Neuronal stem cell (in vitro differentiated cells): ENCODE measurements around the gene CCDC68.
A peak's percentile ranks its signal among the peaks of the same experiment; 100 is the strongest.

ENCODE experiments used
- DNase-seq: peaks from one replicate; pipeline ENCODE4 v3.0.0-alpha.2; 2013; ENCODE audit warnings: low spot score
- H2AFZ ChIP-seq: one replicate; pipeline ENCODE4 v1.6.1; 2013; ENCODE audit warnings: mild to moderate bottlenecking, low read length, inconsistent platforms
- H2AK5ac ChIP-seq: 2 replicates; pipeline ENCODE4 v1.6.1; 2013; ENCODE audit warnings: low read depth, mild to moderate bottlenecking, inconsistent platforms, low read length, moderate library complexity, mixed read lengths
- H2BK120ac ChIP-seq: 2 replicates; pipeline ENCODE4 v1.6.1; 2013; ENCODE audit warnings: low read depth, mild to moderate bottlenecking, inconsistent platforms, low read length, moderate library complexity, mixed read lengths
- H2BK12ac ChIP-seq: one replicate; pipeline ENCODE4 v1.6.1; 2013; ENCODE audit warnings: low read length, inconsistent platforms
- H2BK15ac ChIP-seq: 2 replicates; pipeline ENCODE4 v1.6.1; 2013; ENCODE audit warnings: mild to moderate bottlenecking, low read length, inconsistent platforms, mixed read lengths
- H2BK5ac ChIP-seq: one replicate; pipeline ENCODE4 v1.6.1; 2013; ENCODE audit warnings: inconsistent platforms, mild to moderate bottlenecking, low read length, moderate library complexity
- H3K14ac ChIP-seq: one replicate; pipeline ENCODE4 v1.6.1; 2013; ENCODE audit warnings: low read length, inconsistent platforms
- H3K18ac ChIP-seq: 2 replicates; pipeline ENCODE4 v1.6.1; 2013; ENCODE audit warnings: low read length, inconsistent platforms
- H3K23ac ChIP-seq: 2 replicates; pipeline ENCODE4 v1.6.1; 2013; ENCODE audit warnings: low read depth, mild to moderate bottlenecking, mixed read lengths, low read length, inconsistent platforms; ENCODE audit not compliant: poor library complexity
- H3K27ac ChIP-seq: replicated peaks from 3 replicates; pipeline ENCODE4 v1.5.1; 2013; ENCODE audit warnings: low read length, inconsistent platforms
- H3K27me3 ChIP-seq, 3 experiments: 2 replicates each; pipeline ENCODE4 v1.6.1; 2013; ENCODE audit warnings: low read length in 3 of 3, mild to moderate bottlenecking in 2 of 3, inconsistent platforms in 1 of 3, low read depth in 1 of 3, mixed read lengths in 1 of 3, moderate library complexity in 1 of 3; ENCODE audit not compliant: control insufficient read depth in 3 of 3, insufficient read depth in 3 of 3
- H3K36me3 ChIP-seq, 2 donors: replicated peaks in 1 of 2; 2 replicates each; pipeline ENCODE4 v1.6.1; 2013; ENCODE audit warnings: low read length in 2 of 2; ENCODE audit not compliant: control insufficient read depth in 2 of 2, insufficient read depth in 2 of 2
- H3K4ac ChIP-seq: 2 replicates; pipeline ENCODE4 v1.6.1; 2013; ENCODE audit warnings: inconsistent platforms, mild to moderate bottlenecking, low read length, moderate library complexity
- H3K4me1 ChIP-seq, 2 donors: 1 replicate in 1 of 2; 2 replicates in 1 of 2; pipeline ENCODE4 v1.6.1; 2013; ENCODE audit warnings: low read length in 2 of 2, low read depth in 1 of 2; ENCODE audit not compliant: control insufficient read depth in 2 of 2, insufficient read depth in 1 of 2
- H3K4me2 ChIP-seq: one replicate; pipeline ENCODE4 v1.6.1; 2013; ENCODE audit warnings: mild to moderate bottlenecking, low read length, inconsistent platforms; ENCODE audit not compliant: insufficient read depth, poor library complexity, severe bottlenecking
- H3K4me3 ChIP-seq, 2 donors: 2 replicates each; pipeline ENCODE4 v1.5.1; 2013; ENCODE audit warnings: low read length in 2 of 2, mild to moderate bottlenecking in 2 of 2, inconsistent platforms in 1 of 2, moderate library complexity in 1 of 2
- H3K79me1 ChIP-seq: one replicate; pipeline ENCODE4 v1.6.1; 2013; ENCODE audit warnings: low read depth, mild to moderate bottlenecking, inconsistent platforms, low read length, moderate library complexity
- H3K9ac ChIP-seq: one replicate; pipeline ENCODE4 v1.6.1; 2013; ENCODE audit warnings: mild to moderate bottlenecking, low read depth, low read length, inconsistent platforms; ENCODE audit not compliant: poor library complexity
- H3K9me3 ChIP-seq, 2 donors: replicated peaks in 1 of 2; 2 replicates each; pipeline versions ENCODE3 to v1.6.1; 2013; ENCODE audit warnings: low read length in 2 of 2, mild to moderate bottlenecking in 2 of 2, inconsistent platforms in 1 of 2, low read depth in 1 of 2, mixed read lengths in 1 of 2, moderate library complexity in 1 of 2; ENCODE audit not compliant: control insufficient read depth in 2 of 2, insufficient read depth in 1 of 2
- H4K8ac ChIP-seq: one replicate; pipeline ENCODE4 v1.6.1; 2013; ENCODE audit warnings: low read depth, mild to moderate bottlenecking, inconsistent platforms, low read length, moderate library complexity
- H4K91ac ChIP-seq: one replicate; pipeline ENCODE4 v1.6.1; 2013; ENCODE audit warnings: low read length, low read depth, mild to moderate bottlenecking, inconsistent platforms; ENCODE audit not compliant: poor library complexity
- WGBS, 2 donors: extraction: QIAGEN DNeasy Blood & Tissue Kit; methylation state at CpG; one replicate each; pipeline ENCODE4 v1.1.7; 2013; ENCODE audit warnings: missing lambda C conversion rate in 2 of 2, mixed read lengths in 1 of 2; ENCODE audit not compliant: insufficient read length in 2 of 2, insufficient replicate concordance in 1 of 2; ENCODE audit errors: extremely low coverage in 2 of 2; 5-methylcytosine and 5-hydroxymethylcytosine counted together

Gene CCDC68

DNA sequence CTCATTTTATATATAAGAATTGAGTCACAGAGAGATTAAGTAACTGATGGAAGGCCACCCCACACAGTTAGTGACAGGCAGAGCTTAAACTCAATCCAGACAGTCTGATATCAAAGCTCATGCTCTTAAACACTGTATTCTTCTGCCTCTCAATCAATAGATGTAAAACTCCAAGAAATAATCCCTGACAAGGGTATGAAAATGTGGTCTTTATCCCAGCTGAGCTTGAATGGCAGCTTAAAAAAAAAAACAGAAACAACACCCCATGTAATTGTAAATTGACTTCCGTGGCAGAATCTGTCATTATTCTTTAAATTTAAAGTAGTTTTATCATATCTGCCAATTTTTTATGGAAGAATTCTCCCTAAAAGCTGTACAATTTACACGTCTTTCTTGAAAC, 70.9 kb downstream of the CCDC68 start:
- no peak overlapping the region for H3K27ac ChIP-seq
- H3K36me3 ChIP-seq: no peaks in the 10 kb centered on the region
- H3K4me3 ChIP-seq: no peak overlapping the region
- no peaks in the 10 kb centered on the region for H3K27me3 ChIP-seq
- H3K23ac ChIP-seq: no peak overlapping the region
- H2BK5ac ChIP-seq: no peak overlapping the region
- no peak overlapping the region for H2BK12ac ChIP-seq
- no peak for DNase-seq
- no peaks in the 10 kb centered on the region for H3K4me1 ChIP-seq
- no peak overlapping the region for H2AK5ac ChIP-seq
- no peak overlapping the region for H4K8ac ChIP-seq
- no peak overlapping the region for H3K14ac ChIP-seq
- WGBS, 2 donors: no CpG with 5 or more reads among the region's 2 CpGs
- no peak overlapping the region for H3K9ac ChIP-seq
- no peak overlapping the region for H3K4me2 ChIP-seq
- no peak overlapping the region for H2AFZ ChIP-seq
- H3K4ac ChIP-seq: no peak overlapping the region
- no peaks in the 10 kb centered on the region for H3K9me3 ChIP-seq
- H2BK120ac ChIP-seq: no peak overlapping the region
- H2BK15ac ChIP-seq: no peak overlapping the region
- H3K18ac ChIP-seq: no peak overlapping the region
- no peaks in the 10 kb centered on the region for H3K79me1 ChIP-seq
- H4K91ac ChIP-seq: no peak overlapping the region

DNA sequence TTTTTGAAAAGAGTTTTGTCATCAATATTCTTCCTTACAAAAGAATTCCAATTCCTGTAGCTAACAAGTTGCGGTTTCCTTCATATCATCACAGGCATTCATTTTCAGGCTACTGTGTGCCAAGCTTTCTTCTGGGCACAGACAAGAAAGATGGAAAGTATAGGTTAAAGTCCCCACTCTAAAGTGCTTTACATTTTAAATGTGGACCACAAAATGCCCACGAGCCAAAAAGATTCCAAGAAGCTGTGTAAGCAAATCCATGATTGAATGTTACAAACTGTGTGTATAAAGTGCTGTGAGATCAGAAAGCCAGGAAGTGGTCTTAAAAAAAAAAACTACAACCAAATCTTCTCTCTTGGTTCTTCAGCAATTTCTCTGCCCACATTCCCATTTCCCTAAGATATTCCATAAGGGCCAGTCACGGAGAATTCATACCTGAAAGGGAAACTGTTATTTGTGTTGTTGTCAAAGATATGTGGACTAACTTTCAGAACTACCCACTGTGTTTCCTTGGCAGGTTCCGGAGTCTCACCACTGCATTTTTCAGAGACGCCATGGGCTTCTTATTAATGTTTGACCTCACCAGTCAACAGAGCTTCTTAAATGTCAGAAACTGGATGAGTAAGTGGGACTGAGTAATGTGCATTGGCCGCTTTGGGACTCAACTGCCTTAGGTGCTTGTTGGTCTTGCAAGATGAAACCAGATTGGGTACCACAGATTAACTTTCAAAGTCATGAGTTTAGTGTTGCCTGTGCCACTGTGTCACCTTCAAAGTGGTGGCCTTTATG, 75.3 kb downstream of the CCDC68 start:
- no peak overlapping the region for H2AFZ ChIP-seq
- no peak overlapping the region for H3K9ac ChIP-seq
- no peaks in the 10 kb centered on the region for H3K9me3 ChIP-seq
- H4K91ac ChIP-seq: no peak overlapping the region
- H2BK120ac ChIP-seq: no peak overlapping the region
- H3K4me2 ChIP-seq: no peak overlapping the region
- no peak overlapping the region for H4K8ac ChIP-seq
- no peak for DNase-seq
- no peak overlapping the region for H3K27ac ChIP-seq
- H3K23ac ChIP-seq: no peak overlapping the region
- no peak overlapping the region for H3K4me3 ChIP-seq
- H3K4ac ChIP-seq: no peak overlapping the region
- no peak overlapping the region for H3K14ac ChIP-seq
- no peaks in the 10 kb centered on the region for H3K79me1 ChIP-seq
- no CpG with 5 or more reads among the region's 6 CpGs for WGBS, 2 donors
- H2AK5ac ChIP-seq: no peak overlapping the region
- H2BK12ac ChIP-seq: no peak overlapping the region
- H3K27me3 ChIP-seq: no peaks in the 10 kb centered on the region
- no peak overlapping the region for H2BK15ac ChIP-seq
- H3K4me1 ChIP-seq: peaks cover 0 to 5% of the 10 kb centered on the region in 2 donors
- H2BK5ac ChIP-seq: no peak overlapping the region
- no peaks in the 10 kb centered on the region for H3K36me3 ChIP-seq
- H3K18ac ChIP-seq: no peak overlapping the region

DNA sequence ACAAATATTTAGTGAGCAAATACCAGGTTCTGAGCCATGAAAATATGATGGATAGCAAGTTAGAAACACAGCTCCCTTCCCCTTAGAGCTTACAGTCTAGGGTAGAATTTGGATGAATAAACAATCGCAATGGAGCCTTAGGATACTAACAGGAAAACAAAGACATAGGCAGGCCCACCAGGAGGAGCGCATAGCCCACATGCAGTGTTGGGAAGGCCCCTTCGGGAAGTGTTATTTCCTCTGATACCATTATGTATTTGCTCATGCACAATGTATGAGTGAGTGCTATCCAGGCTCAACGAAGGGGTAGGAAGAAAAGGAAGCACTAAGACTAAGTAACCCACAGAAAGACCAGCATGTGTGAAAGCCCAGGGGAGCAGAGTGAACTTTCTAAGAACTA, 76.9 kb downstream of the CCDC68 start:
- H3K14ac ChIP-seq: no peak overlapping the region
- H2AFZ ChIP-seq: no peak overlapping the region
- H3K36me3 ChIP-seq: no peaks in the 10 kb centered on the region
- no peak overlapping the region for H3K27ac ChIP-seq
- WGBS, 2 donors: no CpG with 5 or more reads among the region's 4 CpGs
- no peak for DNase-seq
- H3K79me1 ChIP-seq: no peaks in the 10 kb centered on the region
- no peaks in the 10 kb centered on the region for H3K9me3 ChIP-seq
- peaks cover 0 to 12% of the 10 kb centered on the region in 2 donors for H3K4me1 ChIP-seq
- no peak overlapping the region for H3K9ac ChIP-seq
- H2AK5ac ChIP-seq: no peak overlapping the region
- H3K4me3 ChIP-seq: no peak overlapping the region
- H3K18ac ChIP-seq: no peak overlapping the region
- no peak overlapping the region for H3K4me2 ChIP-seq
- H2BK12ac ChIP-seq: no peak overlapping the region
- H4K8ac ChIP-seq: no peak overlapping the region
- no peak overlapping the region for H3K23ac ChIP-seq
- no peak overlapping the region for H2BK15ac ChIP-seq
- H2BK120ac ChIP-seq: no peak overlapping the region
- H3K4ac ChIP-seq: no peak overlapping the region
- H4K91ac ChIP-seq: no peak overlapping the region
- no peak overlapping the region for H2BK5ac ChIP-seq
- H3K27me3 ChIP-seq: no peaks in the 10 kb centered on the region

DNA sequence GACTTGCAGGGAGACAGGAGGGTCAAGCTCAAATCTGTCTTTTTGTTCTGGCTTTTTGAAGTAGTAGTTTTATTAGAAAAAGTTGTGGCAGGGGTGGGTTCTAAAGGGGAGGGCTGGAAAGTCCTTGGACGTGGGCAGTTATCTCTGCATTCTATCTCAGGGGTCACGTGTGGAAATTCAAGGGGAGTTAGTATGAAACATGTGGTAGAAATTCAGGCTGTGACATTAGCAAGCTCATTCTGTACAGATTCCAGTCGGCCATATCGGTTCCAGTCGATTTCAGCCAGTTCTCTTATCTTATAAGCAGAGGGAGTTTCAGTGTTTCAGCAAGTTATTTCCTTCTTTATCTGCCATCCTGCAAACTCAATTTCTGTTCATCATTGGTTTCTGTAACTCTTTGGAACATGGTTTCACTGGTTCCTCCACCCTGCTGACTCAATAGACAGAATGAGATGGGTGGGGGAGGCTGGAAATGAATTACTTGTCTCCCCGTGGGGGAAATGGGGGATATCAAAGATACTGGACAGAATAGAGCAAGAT, 78.0 kb downstream of the CCDC68 start:
- H3K23ac ChIP-seq: no peak overlapping the region
- H3K9me3 ChIP-seq: no peaks in the 10 kb centered on the region
- H2BK120ac ChIP-seq: no peak overlapping the region
- no peak for DNase-seq
- no peak overlapping the region for H3K27ac ChIP-seq
- no peak overlapping the region for H3K14ac ChIP-seq
- no peak overlapping the region for H2BK5ac ChIP-seq
- H2BK12ac ChIP-seq: no peak overlapping the region
- no peaks in the 10 kb centered on the region for H3K27me3 ChIP-seq
- no peaks in the 10 kb centered on the region for H3K79me1 ChIP-seq
- H3K4me3 ChIP-seq: no peak overlapping the region
- H2BK15ac ChIP-seq: no peak overlapping the region
- no peak overlapping the region for H3K18ac ChIP-seq
- H3K4me2 ChIP-seq: no peak overlapping the region
- no peak overlapping the region for H4K91ac ChIP-seq
- no peak overlapping the region for H4K8ac ChIP-seq
- H3K4ac ChIP-seq: no peak overlapping the region
- peaks cover 0 to 12% of the 10 kb centered on the region in 2 donors for H3K4me1 ChIP-seq
- H3K9ac ChIP-seq: no peak overlapping the region
- no CpG with 5 or more reads among the region's 6 CpGs for whole genome bisulfite sequencing, 2 donors
- no peaks in the 10 kb centered on the region for H3K36me3 ChIP-seq
- no peak overlapping the region for H2AK5ac ChIP-seq
- peak overlapping the region; percentile 32 for H2AFZ ChIP-seq
